Measurements from ENCODE around the gene REXO1.
A peak's percentile ranks its signal among the peaks of the same experiment; 100 is the strongest.
"Not testable (repeated sequence)": the region's sequence is repeated elsewhere in the genome, so short reads cannot be mapped to it uniquely, and the experiment has no call there.

Gene REXO1

DNA sequence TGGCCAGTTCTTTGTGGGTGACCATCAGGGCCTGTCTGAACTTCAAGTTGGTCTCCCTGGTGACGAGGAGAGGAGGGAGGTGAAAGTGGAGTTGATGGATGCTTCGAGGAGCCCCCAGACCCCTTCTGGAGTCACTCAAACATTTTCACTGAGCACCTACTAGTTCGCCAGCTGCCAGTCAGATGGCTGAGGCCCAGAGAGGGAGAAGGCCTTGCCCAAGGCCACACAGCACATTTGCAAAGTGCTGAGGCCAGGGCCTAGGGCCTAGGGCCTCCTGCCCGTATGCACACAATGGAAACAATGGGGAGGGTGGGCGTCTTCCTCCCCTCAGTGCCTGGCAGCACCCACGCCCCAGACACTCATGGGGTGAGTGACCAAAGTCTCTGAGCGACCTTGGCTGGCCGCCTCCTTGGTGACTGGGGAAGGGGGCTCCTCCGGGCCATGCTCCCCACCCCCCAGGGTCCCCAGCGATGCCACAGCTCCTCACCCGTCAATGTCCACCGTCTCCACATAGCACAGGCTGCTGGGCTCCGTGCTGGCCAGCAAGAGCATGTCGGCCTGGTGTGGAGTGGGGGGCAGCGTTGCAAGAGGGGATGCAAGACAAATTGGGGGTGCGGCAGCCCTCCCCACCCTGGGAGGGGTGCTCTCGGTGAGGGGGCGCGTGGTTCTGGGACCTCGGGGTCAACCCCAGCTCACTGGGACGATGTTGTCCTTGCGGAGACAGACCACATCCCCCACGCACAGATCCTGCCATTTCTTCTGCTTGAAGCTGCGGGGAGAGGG, 42.7 kb downstream of the REXO1 start:
- no peak for DNase-seq (ENCODE audit: low spot score)
- H3K27ac ChIP-seq, result no peak overlapping the region
- POLR2A ChIA-PET (ENCODE audit: low non-redundant PET), result no interaction called here
- TF ChIP-seq, protein P1, sequence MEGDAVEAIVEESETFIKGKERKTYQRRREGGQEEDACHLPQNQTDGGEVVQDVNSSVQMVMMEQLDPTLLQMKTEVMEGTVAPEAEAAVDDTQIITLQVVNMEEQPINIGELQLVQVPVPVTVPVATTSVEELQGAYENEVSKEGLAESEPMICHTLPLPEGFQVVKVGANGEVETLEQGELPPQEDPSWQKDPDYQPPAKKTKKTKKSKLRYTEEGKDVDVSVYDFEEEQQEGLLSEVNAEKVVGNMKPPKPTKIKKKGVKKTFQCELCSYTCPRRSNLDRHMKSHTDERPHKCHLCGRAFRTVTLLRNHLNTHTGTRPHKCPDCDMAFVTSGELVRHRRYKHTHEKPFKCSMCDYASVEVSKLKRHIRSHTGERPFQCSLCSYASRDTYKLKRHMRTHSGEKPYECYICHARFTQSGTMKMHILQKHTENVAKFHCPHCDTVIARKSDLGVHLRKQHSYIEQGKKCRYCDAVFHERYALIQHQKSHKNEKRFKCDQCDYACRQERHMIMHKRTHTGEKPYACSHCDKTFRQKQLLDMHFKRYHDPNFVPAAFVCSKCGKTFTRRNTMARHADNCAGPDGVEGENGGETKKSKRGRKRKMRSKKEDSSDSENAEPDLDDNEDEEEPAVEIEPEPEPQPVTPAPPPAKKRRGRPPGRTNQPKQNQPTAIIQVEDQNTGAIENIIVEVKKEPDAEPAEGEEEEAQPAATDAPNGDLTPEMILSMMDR (conservative IDR thresholded peaks at IDR 0.05; ENCODE audit: low read depth), result no peak
- CTCF ChIA-PET, result no interaction called here

DNA sequence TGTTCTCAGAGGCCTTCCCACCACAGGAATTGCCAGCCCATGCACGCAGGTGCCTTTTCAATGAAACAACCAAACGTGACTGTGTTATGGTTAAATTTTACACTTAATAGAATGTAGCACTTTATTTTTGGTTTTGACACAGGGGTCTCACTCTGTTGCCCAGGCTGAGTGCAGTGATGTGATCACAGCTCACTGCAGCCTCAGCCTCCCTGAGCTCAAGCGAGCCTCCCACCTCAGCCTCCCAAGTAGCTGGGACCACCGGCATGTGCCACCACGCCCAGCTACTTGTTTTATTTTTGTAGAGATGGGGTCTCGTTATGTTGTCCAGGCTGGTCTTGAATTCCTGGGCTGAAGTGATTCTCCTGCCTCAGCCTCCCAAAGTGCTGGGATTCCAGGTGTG, 43.4 kb downstream of the REXO1 start:
- ChIA-PET POLR2A (ENCODE audit: low non-redundant PET) (no interaction called here), CTCF (no interaction called here)
- DNase-seq (ENCODE audit: low spot score), result no peak
- H3K27ac ChIP-seq, result peak overlapping the region; percentile 22; the same call in 1 of the 2 replicates
- TF ChIP-seq, protein P1 (conservative IDR thresholded peaks at IDR 0.05; ENCODE audit: low read depth), result no peak

DNA sequence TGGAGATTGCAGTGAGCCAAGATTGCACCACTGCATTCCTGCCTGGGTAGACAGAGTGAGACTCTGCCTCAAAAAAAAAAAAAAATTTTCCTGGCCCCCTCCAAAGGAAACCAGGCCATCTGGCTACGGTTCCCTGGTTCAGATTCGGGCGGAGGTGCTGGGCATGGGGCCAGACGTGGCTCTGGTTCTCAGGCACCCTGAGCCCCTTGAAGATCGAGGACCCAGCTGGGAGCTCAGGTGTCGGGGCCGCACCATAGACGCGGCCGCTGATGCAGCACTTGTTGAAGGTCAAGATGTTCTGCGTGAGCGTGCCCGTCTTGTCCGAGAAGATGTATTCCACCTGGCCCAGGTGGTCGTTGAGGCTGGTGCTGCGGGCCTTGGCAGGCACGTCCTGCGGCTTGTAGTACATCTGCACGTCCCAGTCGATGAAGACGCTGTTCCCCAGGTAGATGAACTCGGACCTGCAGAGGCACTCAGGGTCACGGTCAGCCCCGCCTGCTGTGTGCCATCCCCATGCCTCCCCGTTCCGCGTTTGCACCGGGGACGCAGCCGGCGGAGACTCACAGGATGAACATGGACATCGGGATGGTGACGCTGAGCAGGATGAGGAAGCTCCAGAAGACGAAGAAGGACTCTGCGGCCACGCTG, 48.5 kb downstream of the REXO1 start:
- POLR2A ChIA-PET (ENCODE audit: low non-redundant PET), result no interaction called here
- CTCF ChIA-PET, result interaction anchor here (0.6 kb wide), 1 partner anchor 32 kb away, joined by 4 read pairs; no protein-coding TSS in a partner anchor

DNA sequence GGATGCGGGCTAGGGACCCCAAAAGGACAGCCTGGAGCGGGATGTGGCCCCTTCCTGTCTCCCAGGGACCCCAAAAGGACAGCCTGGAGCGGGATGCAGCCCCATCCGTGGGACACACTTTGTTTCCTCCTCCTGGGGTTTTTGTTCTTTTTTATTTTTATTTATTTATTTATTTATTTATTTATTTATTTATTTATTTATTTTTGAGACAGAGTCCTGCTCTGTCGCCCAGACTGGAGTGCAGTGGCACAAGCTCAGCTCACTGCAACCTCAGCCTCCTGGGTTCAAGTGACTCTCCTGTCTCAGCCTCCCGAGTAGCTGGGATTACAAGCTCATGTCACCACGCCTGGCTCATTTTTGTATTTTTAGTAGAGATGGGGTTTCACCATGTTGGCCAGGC, 51.0 kb downstream of the REXO1 start:
- POLR2A ChIA-PET (ENCODE audit: low non-redundant PET), result interaction anchor here (0.6 kb wide), 1 partner anchor 25 kb away, joined by 5 read pairs; no protein-coding TSS in a partner anchor
- DNase-seq (ENCODE audit: low spot score); H3K27ac ChIP-seq: not testable (repeated sequence)
- CTCF ChIA-PET, result interaction anchor here (0.6 to 6.7 kb wide), 3 partner anchors 16 to 133 kb away, joined by 4 to 70 read pairs (median 4); no protein-coding TSS in a partner anchor

More for the DNA sequence above, 48.5 kb downstream of the REXO1 start:
- H3K27ac ChIP-seq, result no peak overlapping the region
- DNase-seq (ENCODE audit: low spot score), result no peak
- TF ChIP-seq, protein P1 (conservative IDR thresholded peaks at IDR 0.05; ENCODE audit: low read depth), result no peak

DNA sequence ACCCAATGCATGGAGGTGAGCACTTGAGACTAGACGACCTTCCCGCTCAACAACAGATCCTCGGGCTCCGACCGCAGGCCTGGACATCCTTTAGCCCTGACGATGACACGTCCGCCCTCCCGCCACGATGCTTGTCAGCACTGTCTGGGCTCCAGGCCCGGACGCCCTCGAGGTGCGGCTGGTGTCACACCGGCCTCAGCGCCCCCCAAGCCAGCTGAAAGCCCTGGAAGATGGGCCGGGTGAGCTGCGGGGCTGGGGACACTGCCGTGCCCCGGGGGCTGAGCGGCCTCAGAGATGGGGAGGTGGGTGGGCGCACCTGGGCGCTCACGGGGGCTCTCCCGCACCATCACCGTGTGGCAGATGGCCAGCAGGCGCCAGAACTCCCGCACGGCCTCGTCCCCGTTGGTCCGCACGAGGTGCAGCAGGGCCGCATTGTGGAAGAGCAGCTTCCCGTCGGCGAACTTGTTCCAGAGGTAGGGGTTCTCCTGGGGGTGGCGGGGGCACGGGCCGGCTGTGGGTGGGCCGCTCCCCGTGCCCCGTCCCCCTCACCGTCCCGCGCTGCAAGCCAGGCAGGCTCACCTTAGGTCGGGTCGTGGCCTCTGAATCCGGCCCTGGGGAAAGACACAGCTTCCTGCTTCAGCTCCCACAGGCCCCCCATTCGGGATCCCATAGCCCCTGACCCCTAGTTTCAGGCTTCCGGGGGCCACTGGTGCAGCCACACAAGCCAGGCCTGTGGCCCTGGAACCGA, 51.7 kb downstream of the REXO1 start:
- no peak for DNase-seq (ENCODE audit: low spot score)
- CTCF ChIA-PET, result interaction anchor here (0.6 to 6.7 kb wide), 8 partner anchors 10 to 179 kb away, joined by 3 to 70 read pairs (median 5); no protein-coding TSS in a partner anchor
- H3K27ac ChIP-seq, result no peak overlapping the region

DNA sequence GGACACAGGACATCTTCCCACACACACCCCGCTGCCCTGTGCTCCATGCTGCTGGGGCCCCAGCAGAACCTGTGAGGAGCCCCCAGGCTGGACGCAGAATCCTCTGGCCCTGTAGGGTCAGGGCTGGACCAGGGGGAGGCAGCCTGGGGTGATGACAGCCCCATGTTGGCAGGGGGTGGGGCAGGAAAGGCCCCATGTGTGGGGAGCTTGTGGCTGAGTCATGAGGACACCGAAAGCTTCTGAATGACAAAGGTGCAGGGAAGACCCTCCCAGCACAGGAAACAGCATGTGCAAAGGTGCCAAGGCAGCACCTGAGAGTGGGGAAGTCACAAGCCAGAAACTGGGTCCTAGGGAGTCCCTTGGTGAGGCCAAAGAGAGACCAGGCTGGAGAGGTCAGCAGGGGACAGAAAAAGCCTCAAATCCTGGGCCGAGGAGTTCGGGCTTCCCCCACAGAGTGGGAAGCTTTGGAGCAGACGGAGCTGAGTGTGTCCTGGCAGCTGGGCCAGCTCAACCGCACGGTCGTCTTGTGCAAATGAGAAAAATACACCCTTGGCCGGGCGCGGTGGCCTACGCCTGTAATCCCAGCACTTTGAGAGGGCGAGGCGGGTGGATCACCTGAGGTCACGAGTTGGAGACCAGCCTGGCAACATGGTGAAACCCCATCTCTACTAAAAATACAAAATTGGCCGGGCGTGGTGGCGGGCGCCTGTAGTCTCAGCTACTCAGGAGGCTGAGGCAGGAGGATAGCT, 53.7 kb downstream of the REXO1 start:
- ChIA-PET POLR2A (ENCODE audit: low non-redundant PET) (no interaction called here), CTCF (interaction anchor here (0.6 to 6.7 kb wide), 6 partner anchors 14 to 248 kb away, joined by 3 to 70 read pairs (median 4); no protein-coding TSS in a partner anchor)
- peak overlapping the region; percentile 48 for H3K27ac ChIP-seq
- TF ChIP-seq, protein P1 (conservative IDR thresholded peaks at IDR 0.05; ENCODE audit: low read depth), result no peak
- DNase-seq (ENCODE audit: low spot score), result no peak

More for the DNA sequence above, 51.7 kb downstream of the REXO1 start:
- TF ChIP-seq, protein P1 (conservative IDR thresholded peaks at IDR 0.05; ENCODE audit: low read depth), result no peak
- POLR2A ChIA-PET (ENCODE audit: low non-redundant PET), result no interaction called here

Data from RWPE1 (cell line).